GM23248 (cell line): Measurements from ENCODE around the gene CTSK. TPM values are rescaled to one million over a fixed set of nuclear protein-coding genes. Genes with fewer than 3 reads are reported as not detected.

ENCODE experiments used
- DNase-seq: peaks from one replicate; pipeline ENCODE4 v3.0.0-alpha.2; 2015
- H2AFZ ChIP-seq: fragments of 200-600 bp; sonication (generic); 2 replicates; pipeline ENCODE4 v1.6.1; 2016; ENCODE audit warnings: antibody characterized with exemption
- H3F3A ChIP-seq: fragments of 200-600 bp; sonication (generic); 2 replicates; pipeline ENCODE4 v1.6.1; 2016; ENCODE audit warnings: mild to moderate bottlenecking, antibody characterized with exemption, mixed run types; ENCODE audit not compliant: insufficient read depth
- H3K27ac ChIP-seq: fragments of 200-600 bp; sonication (generic); 2 replicates; pipeline ENCODE4 v1.5.1; 2016; ENCODE audit warnings: mild to moderate bottlenecking
- H3K27me3 ChIP-seq: fragments of 200-600 bp; sonication (generic); replicated peaks from 2 replicates; pipeline ENCODE4 v1.6.1; 2016; ENCODE audit warnings: mild to moderate bottlenecking; ENCODE audit not compliant: insufficient read depth
- H3K36me3 ChIP-seq: fragments of 200-600 bp; sonication (generic); 2 replicates; pipeline ENCODE4 v1.6.1; 2016; ENCODE audit warnings: low read depth, mild to moderate bottlenecking
- H3K4me1 ChIP-seq: fragments of 200-600 bp; sonication (generic); 2 replicates; pipeline ENCODE4 v1.6.1; 2016; ENCODE audit warnings: mild to moderate bottlenecking; ENCODE audit not compliant: insufficient read depth
- H3K4me2 ChIP-seq: fragments of 200-600 bp; sonication (generic); one replicate; pipeline ENCODE4 v1.6.1; 2016; ENCODE audit warnings: mild to moderate bottlenecking; ENCODE audit not compliant: unreplicated experiment
- H3K4me3 ChIP-seq: fragments of 200-600 bp; sonication (generic); 2 replicates; pipeline ENCODE4 v1.5.1; 2016; ENCODE audit warnings: mild to moderate bottlenecking
- H3K79me2 ChIP-seq: fragments of 200-600 bp; sonication (generic); 2 replicates; pipeline ENCODE4 v1.6.1; 2016; ENCODE audit warnings: mild to moderate bottlenecking; ENCODE audit not compliant: insufficient read depth
- H3K9ac ChIP-seq: fragments of 200-600 bp; sonication (generic); 2 replicates; pipeline ENCODE4 v1.6.1; 2016; ENCODE audit warnings: mild to moderate bottlenecking
- H3K9me2 ChIP-seq: fragments of 200-600 bp; sonication (generic); 2 replicates; pipeline ENCODE4 v1.6.1; 2016; ENCODE audit warnings: mixed run types, mild to moderate bottlenecking, moderate library complexity; ENCODE audit not compliant: insufficient read depth
- H3K9me3 ChIP-seq: fragments of 200-600 bp; sonication (generic); one replicate; pipeline ENCODE4 v1.6.1; 2017; ENCODE audit warnings: low read depth
- H4K20me1 ChIP-seq: fragments of 200-600 bp; sonication (generic); 2 replicates; pipeline ENCODE4 v1.6.0; 2016; ENCODE audit not compliant: insufficient read depth
- EZH2 ChIP-seq: fragments of 200-600 bp; sonication (generic); IDR thresholded peaks from 2 replicates; pipeline ENCODE4 v1.6.1; 2018; ENCODE audit warnings: antibody characterized with exemption, mild to moderate bottlenecking; ENCODE audit not compliant: insufficient read depth, poor library complexity, severe bottlenecking
- EZH2phosphoT487 ChIP-seq: fragments of 200-600 bp; sonication (generic); IDR thresholded peaks from 2 replicates; pipeline ENCODE4 v1.6.1; 2018; ENCODE audit warnings: antibody characterized with exemption, moderate library complexity, mild to moderate bottlenecking, low read depth; ENCODE audit not compliant: insufficient read depth
- WGBS, 2 experiments: methylation state at CpG; one replicate each; pipeline ENCODE4 v1.1.6; 2015 to 2017; ENCODE audit warnings: low lambda C conversion rate in 2 of 2, low coverage in 1 of 2; ENCODE audit errors: missing lambda C conversion rate in 2 of 2; 5-methylcytosine and 5-hydroxymethylcytosine counted together
- in situ Hi-C: fragments of 300-500 bp; cut with MboI; formaldehyde crosslinking; loops from 2 replicates; pipeline ENCODE4 v1.15.0; 2020
- polyA plus RNA-seq: library from polyadenylated mRNA; unstranded; fragments of >200 nt; fragmentation: Nextera tagmentation; extraction: Ambion mirVana; gene quantifications from 2 replicates; pipeline ENCODE4 v1.2.1, GENCODE V29; 2016
- total RNA-seq: library from RNA; depleted of rRNA; stranded (reverse); fragments of >200 nt; shearing (Covaris generic); gene quantifications from 2 replicates; pipeline ENCODE4 v1.2.3, GENCODE V29; 2014

CTSK gene
- total and polyA plus RNA-seq, 2 experiments from 2014 or later, result 81.4 to 90.9 TPM

DNA sequence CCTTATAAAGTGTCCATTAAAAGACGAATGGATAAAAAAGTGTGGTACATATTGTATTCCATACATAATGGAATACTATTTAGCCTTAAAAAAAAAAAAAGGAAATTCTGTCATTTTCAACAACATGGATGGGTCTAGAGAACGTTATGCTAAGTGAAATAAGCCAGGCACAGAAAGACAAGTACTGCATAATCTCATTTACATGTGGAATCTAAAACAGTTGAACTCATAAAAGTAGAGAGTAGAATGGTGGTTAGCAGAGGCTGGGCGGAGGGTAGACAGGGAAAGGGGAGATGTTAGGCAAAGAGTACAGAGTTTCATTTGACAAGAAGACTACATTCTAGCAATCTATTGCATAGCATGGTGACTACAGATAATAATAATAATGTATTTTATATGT is 45.0 kb downstream of the CTSK start:
- Histone ChIP-seq H3K4me2 (no peak overlapping the region), H4K20me1 (no peaks in the 10 kb centered on the region), H3K27me3 (no peaks in the 10 kb centered on the region), H3K79me2 (no peaks in the 10 kb centered on the region), H3K27ac (no peak overlapping the region), H3K9ac (no peak overlapping the region), H2AFZ (no peak overlapping the region), H3F3A (peaks cover 9% of the 10 kb centered on the region; the same call in 1 of the 2 replicates), H3K4me1 (peaks cover 15% of the 10 kb centered on the region), H3K36me3 (no peaks in the 10 kb centered on the region), H3K4me3 (no peak overlapping the region), H3K9me2 (no peaks in the 10 kb centered on the region), H3K9me3 (no peaks in the 10 kb centered on the region)
- 54 to 68% methylated on average over 3 of the region's 3 CpGs for WGBS, 2 experiments
- TF ChIP-seq EZH2phosphoT487 (no peak), EZH2 (no peak)
- DNase-seq, result no peak
- in situ Hi-C loops, result no loop called here

DNA sequence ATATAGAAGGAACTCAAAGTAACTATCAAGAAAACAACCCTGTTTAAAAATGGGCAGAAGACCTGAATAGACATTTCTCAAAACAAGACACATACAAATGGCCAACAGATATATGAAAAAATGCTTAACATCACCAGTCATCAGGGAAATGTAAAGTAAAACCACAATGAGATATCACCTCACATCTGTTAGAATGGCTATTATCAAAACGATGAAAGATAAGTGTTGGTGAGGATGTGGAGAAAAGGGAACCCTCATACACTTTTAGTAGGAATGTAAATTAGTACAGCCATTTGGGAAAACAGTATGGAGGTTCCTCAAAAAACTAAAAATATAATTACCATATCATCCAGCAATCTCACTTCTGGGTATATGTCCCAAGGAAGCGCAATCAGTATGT is 45.5 kb downstream of the CTSK start:
- Histone ChIP-seq H3K4me3 (no peak overlapping the region), H3K9ac (no peak overlapping the region), H3K36me3 (no peaks in the 10 kb centered on the region), H3K27me3 (no peaks in the 10 kb centered on the region), H4K20me1 (no peaks in the 10 kb centered on the region), H3K79me2 (no peaks in the 10 kb centered on the region), H3K9me2 (no peaks in the 10 kb centered on the region), H3K4me1 (peaks cover 15% of the 10 kb centered on the region), H2AFZ (no peak overlapping the region), H3F3A (peaks cover 9% of the 10 kb centered on the region; the same call in 1 of the 2 replicates), H3K4me2 (no peak overlapping the region), H3K9me3 (no peaks in the 10 kb centered on the region), H3K27ac (no peak overlapping the region)
- in situ Hi-C loops, result no loop called here
- WGBS, 2 experiments, result 98 to 100% methylated on average over 2 of the region's 2 CpGs
- DNase-seq, result no peak
- no peak for TF ChIP-seq EZH2phosphoT487
- TF ChIP-seq EZH2, result no peak

DNA sequence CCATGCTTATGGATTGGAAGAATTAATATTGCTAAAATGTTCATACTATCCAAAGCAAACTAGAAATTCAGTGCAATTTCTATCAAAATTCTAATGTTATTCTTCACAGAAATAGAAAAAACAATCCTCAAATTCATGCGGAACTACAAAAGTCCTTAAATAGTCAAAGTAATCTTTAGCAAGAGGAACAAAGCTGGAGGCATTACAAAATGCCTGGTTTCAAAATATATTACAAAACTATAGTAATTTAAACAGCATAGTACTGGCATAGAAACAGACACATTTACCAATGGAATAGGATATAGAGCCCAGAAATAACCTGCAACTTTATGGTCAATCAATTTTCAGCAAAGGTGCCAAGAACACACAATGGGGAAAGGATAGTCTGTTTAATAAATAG is 46.3 kb downstream of the CTSK start:
- Histone ChIP-seq H3K4me2 (no peak overlapping the region), H3K4me1 (peaks cover 15% of the 10 kb centered on the region), H3K9me2 (no peaks in the 10 kb centered on the region), H4K20me1 (no peaks in the 10 kb centered on the region), H2AFZ (no peak overlapping the region), H3F3A (peaks cover 9% of the 10 kb centered on the region; the same call in 1 of the 2 replicates), H3K27ac (no peak overlapping the region), H3K4me3 (no peak overlapping the region), H3K36me3 (no peaks in the 10 kb centered on the region), H3K9ac (no peak overlapping the region), H3K27me3 (no peaks in the 10 kb centered on the region), H3K79me2 (no peaks in the 10 kb centered on the region), H3K9me3 (no peaks in the 10 kb centered on the region)
- TF ChIP-seq EZH2 (no peak), EZH2phosphoT487 (no peak)
- in situ Hi-C loops, result no loop called here
- no peak for DNase-seq
- 98 to 100% methylated on average over 1 of the region's 1 CpG for WGBS, 2 experiments

DNA sequence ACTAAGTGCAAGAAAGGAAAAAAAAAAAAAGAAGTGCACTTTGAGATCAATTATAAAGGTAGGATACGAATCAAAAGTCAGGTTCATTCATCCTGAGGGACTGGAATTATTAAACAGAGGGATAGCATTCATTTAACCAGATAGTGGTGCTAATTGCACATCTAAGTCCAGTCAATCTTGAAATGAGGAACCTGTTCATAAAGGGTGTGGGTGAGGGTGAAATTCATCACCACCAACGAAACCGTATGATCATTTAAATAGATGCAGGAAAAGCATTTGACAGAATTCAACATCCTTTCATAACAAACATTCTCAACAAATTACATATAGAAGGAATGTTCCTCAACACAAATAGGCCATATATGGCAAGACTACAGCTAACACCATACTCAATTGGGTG is 48.0 kb downstream of the CTSK start:
- no peak overlapping the region for H3K4me2 ChIP-seq
- no peak overlapping the region for H3K27ac ChIP-seq
- no peaks in the 10 kb centered on the region for H3K79me2 ChIP-seq
- H3K4me1 ChIP-seq, result peaks cover 8% of the 10 kb centered on the region
- H3K4me3 ChIP-seq, result no peak overlapping the region
- H3F3A ChIP-seq, result peaks cover 8% of the 10 kb centered on the region; the same call in 1 of the 2 replicates
- H2AFZ ChIP-seq, result no peak overlapping the region
- TF ChIP-seq EZH2 (no peak), EZH2phosphoT487 (no peak)
- no peaks in the 10 kb centered on the region for H4K20me1 ChIP-seq
- 95 to 96% methylated on average over 3 of the region's 3 CpGs for WGBS, 2 experiments
- no peaks in the 10 kb centered on the region for H3K9me3 ChIP-seq
- in situ Hi-C loops, result no loop called here
- H3K9me2 ChIP-seq, result no peaks in the 10 kb centered on the region
- H3K9ac ChIP-seq, result no peak overlapping the region
- no peaks in the 10 kb centered on the region for H3K36me3 ChIP-seq
- no peaks in the 10 kb centered on the region for H3K27me3 ChIP-seq
- no peak for DNase-seq

DNA sequence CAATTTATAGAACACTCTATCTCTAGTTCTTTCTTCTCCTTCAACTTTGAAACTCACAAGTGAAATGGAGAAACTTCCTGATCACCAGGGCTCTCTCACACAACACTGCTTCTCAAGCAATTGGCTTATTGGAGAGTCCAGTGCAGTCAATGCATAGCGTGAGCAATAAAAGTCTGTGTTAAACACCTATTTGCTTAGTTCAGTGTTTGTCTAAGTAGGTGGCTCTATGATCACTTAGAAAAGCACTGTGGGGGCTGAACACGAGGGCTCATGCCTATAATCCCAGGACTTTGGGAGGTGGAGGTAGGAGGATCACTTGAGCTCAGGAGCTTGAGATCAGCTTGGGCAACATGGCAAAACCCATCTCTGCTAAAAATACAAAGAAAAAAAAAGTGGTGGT is 54.6 kb downstream of the CTSK start:
- Histone ChIP-seq H3K9me2 (no peaks in the 10 kb centered on the region), H3K9ac (no peak overlapping the region), H3K9me3 (no peaks in the 10 kb centered on the region), H2AFZ (no peak overlapping the region), H3K4me1 (no peaks in the 10 kb centered on the region), H3K4me2 (no peak overlapping the region), H3K27ac (no peak overlapping the region), H3F3A (no peaks in the 10 kb centered on the region), H4K20me1 (no peaks in the 10 kb centered on the region), H3K27me3 (no peaks in the 10 kb centered on the region), H3K36me3 (no peaks in the 10 kb centered on the region), H3K4me3 (no peak overlapping the region), H3K79me2 (no peaks in the 10 kb centered on the region)
- in situ Hi-C loops, result no loop called here
- DNase-seq, result no peak
- TF ChIP-seq EZH2 (no peak), EZH2phosphoT487 (no peak)
- WGBS, 2 experiments, result 90 to 92% methylated on average over 2 of the region's 2 CpGs
